CD4-positive, alpha-beta T cell (primary cell): ENCODE results near the gene SLC37A3. TPM values are rescaled to one million over a fixed set of nuclear protein-coding genes. Genes with fewer than 3 reads are reported as not detected.

ENCODE experiments used
- ATAC-seq: fragments of 200-7000 bp; cut with Tn5 transposase; one replicate; pipeline ENCODE4 v1.10.0; 2022; ENCODE audit warnings: mild to moderate bottlenecking; ENCODE audit not compliant: poor library complexity
- CTCF ChIA-PET: fragments of 350-600 bp; sonication (Branson Sonifier 250); formaldehyde crosslinking; loops from one replicate; lab custom pipeline; 2021; ENCODE audit warnings: antibody characterized with exemption, inconsistent platforms; lab: Charles Lee
- POLR2A ChIA-PET: fragments of 350-600 bp; sonication (Branson Sonifier 250); formaldehyde crosslinking; loops from one replicate; lab custom pipeline; 2021; ENCODE audit warnings: antibody characterized with exemption, inconsistent platforms; lab: Charles Lee
- DNase-seq, 14 experiments: peaks; one replicate each; pipeline ENCODE4 v3.0.0-alpha.2; 2013 to 2020; ENCODE audit warnings: mixed read lengths in 2 of 14
- H3K27ac ChIP-seq, 2 donors: one replicate each; pipeline versions ENCODE4 v1.5.1 to v1.7.0; 2013; ENCODE audit warnings: low read length in 2 of 2, low read depth in 1 of 2, mild to moderate bottlenecking in 1 of 2
- H3K27me3 ChIP-seq, 2 experiments: 1 replicate in 1 of 2; 2 replicates in 1 of 2; pipeline versions ENCODE4 v1.6.1 to v1.7.0; 2013; ENCODE audit warnings: low read length in 2 of 2, control low read depth in 1 of 2, mild to moderate bottlenecking in 1 of 2, moderate library complexity in 1 of 2; ENCODE audit not compliant: insufficient read depth in 2 of 2, control insufficient read depth in 1 of 2
- H3K36me3 ChIP-seq: one replicate; pipeline ENCODE4 v1.6.1; 2013; ENCODE audit warnings: low read length, control low read depth; ENCODE audit not compliant: insufficient read depth
- H3K4me1 ChIP-seq: one replicate; pipeline ENCODE4 v1.6.1; 2013; ENCODE audit warnings: low read length, control low read depth; ENCODE audit not compliant: insufficient read depth
- H3K4me3 ChIP-seq: one replicate; pipeline ENCODE4 v1.5.1; 2013; ENCODE audit warnings: mild to moderate bottlenecking, low read length, moderate library complexity
- H3K9me3 ChIP-seq, 2 experiments: 1 replicate in 1 of 2; 2 replicates in 1 of 2; pipeline versions ENCODE4 v1.6.1 to v1.7.0; 2013; ENCODE audit warnings: low read length in 2 of 2, mild to moderate bottlenecking in 2 of 2, control low read depth in 1 of 2, moderate library complexity in 1 of 2; ENCODE audit not compliant: control insufficient read depth in 1 of 2, insufficient read depth in 1 of 2
- H3K27ac Mint-ChIP-seq: one replicate; pipeline ENCODE4 v1.8.0; 2020; ENCODE audit warnings: mixed read lengths
- H3K27me3 Mint-ChIP-seq: one replicate; pipeline ENCODE4 v1.8.0; 2021; ENCODE audit warnings: mixed read lengths
- H3K36me3 Mint-ChIP-seq: one replicate; pipeline ENCODE4 v1.8.0; 2021; ENCODE audit warnings: low read depth, mixed read lengths
- H3K4me1 Mint-ChIP-seq: one replicate; pipeline ENCODE4 v1.8.0; 2021; ENCODE audit warnings: low read depth, mixed read lengths
- H3K4me3 Mint-ChIP-seq: one replicate; pipeline ENCODE4 v1.8.0; 2020; ENCODE audit warnings: mild to moderate bottlenecking, mixed read lengths
- H3K9me3 Mint-ChIP-seq: one replicate; pipeline ENCODE4 v1.8.0; 2020; ENCODE audit warnings: mixed read lengths
- CTCF ChIP-seq: fragments of 200-600 bp; IDR thresholded peaks from one replicate; pipeline ENCODE4 v1.8.0; 2022; ENCODE audit warnings: antibody characterized with exemption, mild to moderate bottlenecking
- intact Hi-C, 2 experiments: fragments of 100-400 bp; cut with DNase I in 1 of 2; cut with micrococcal nuclease in 1 of 2; formaldehyde crosslinking; loops; one replicate each; pipeline versions ENCODE4 v1.15.1 to v1.9.0; 2023 to 2025; cut with DNase I, micrococcal nuclease
- total RNA-seq, 174 experiments: library from RNA in 2 of 174; stranded (reverse) in 2 of 174; gene quantifications; one replicate each; pipeline ENCODE4 v1.2.3 and lab custom pipeline; 2021 to 2026

SLC37A3 gene
- total RNA-seq, 2 experiments from 2014 or later = 23.5 to 25.6 TPM

- ATAC-seq (no peak), DNase-seq (no peak)
- H3K36me3 ChIP-seq = no peaks in the 10 kb centered on the region
- H3K4me1 Mint-ChIP-seq = peaks cover 24% of the 10 kb centered on the region
- no peak overlapping the region for H3K4me3 Mint-ChIP-seq
- H3K4me1 ChIP-seq = peaks cover 34% of the 10 kb centered on the region
- no peaks in the 10 kb centered on the region for H3K9me3 ChIP-seq
- H3K27me3 ChIP-seq = no peaks in the 10 kb centered on the region
- no peaks in the 10 kb centered on the region for H3K9me3 Mint-ChIP-seq
- POLR2A ChIA-PET = interaction anchor here (0.6 to 2.0 kb wide), 3 partner anchors 9 to 18 kb away, joined by 3 to 6 read pairs (median 3); partner anchors contain the start of gene RAB19
- CTCF ChIA-PET = interaction anchor here (1.4 kb wide), 1 partner anchor 33 kb away, joined by 3 read pairs; no protein-coding TSS in a partner anchor
- TF ChIP-seq CTCF = no peak
- peaks cover 5% of the 10 kb centered on the region for H3K36me3 Mint-ChIP-seq
- intact Hi-C loops = loop anchor here in 1 of 2 experiments (10.0 kb wide), 4 partner anchors 219 to 621 kb away; partner anchors contain the start of genes BRAF, HIPK2, KDM7A and MRPS33
- no peak overlapping the region for H3K4me3 ChIP-seq
- H3K27me3 Mint-ChIP-seq = no peaks in the 10 kb centered on the region
- no peak overlapping the region for H3K27ac ChIP-seq
- H3K27ac Mint-ChIP-seq = no peak overlapping the region
Measured at GRCh38 chr7:140393756-140394306, 4.5 kb downstream of the SLC37A3 start.

GRCh38 chr7:140391634-140392033, 6.7 kb downstream of the SLC37A3 start:
- TF ChIP-seq CTCF = no peak
- no peaks in the 10 kb centered on the region for H3K27me3 ChIP-seq
- Mint-ChIP-seq H3K9me3 (no peaks in the 10 kb centered on the region), H3K4me1 (peaks cover 11% of the 10 kb centered on the region), H3K27me3 (no peaks in the 10 kb centered on the region), H3K4me3 (no peak overlapping the region), H3K36me3 (no peaks in the 10 kb centered on the region), H3K27ac (no peak overlapping the region)
- peaks cover 19% of the 10 kb centered on the region for H3K4me1 ChIP-seq
- ATAC-seq (no peak), DNase-seq (no peak)
- no peak overlapping the region for H3K27ac ChIP-seq
- ChIA-PET POLR2A (no interaction called here), CTCF (no interaction called here)
- no peak overlapping the region for H3K4me3 ChIP-seq
- H3K9me3 ChIP-seq = no peaks in the 10 kb centered on the region
- peaks cover 3% of the 10 kb centered on the region for H3K36me3 ChIP-seq
- intact Hi-C loops = loop anchor here in 1 of 2 experiments (10.0 kb wide), 4 partner anchors 217 to 623 kb away; partner anchors contain the start of genes BRAF, HIPK2, KDM7A and MRPS33

GRCh38 chr7:140390466-140391190, 7.7 kb downstream of the SLC37A3 start:
- Mint-ChIP-seq H3K4me3 (no peak overlapping the region), H3K27me3 (no peaks in the 10 kb centered on the region), H3K4me1 (peaks cover under 1% of the 10 kb centered on the region), H3K36me3 (no peaks in the 10 kb centered on the region), H3K9me3 (no peaks in the 10 kb centered on the region), H3K27ac (no peak overlapping the region)
- ATAC-seq = no peak
- Histone ChIP-seq H3K9me3 (no peaks in the 10 kb centered on the region), H3K27ac (no peak overlapping the region), H3K36me3 (peaks cover 6% of the 10 kb centered on the region), H3K27me3 (no peaks in the 10 kb centered on the region), H3K4me3 (no peak overlapping the region), H3K4me1 (peaks cover 18% of the 10 kb centered on the region)
- TF ChIP-seq CTCF = no peak
- ChIA-PET CTCF (interaction anchor here (0.5 kb wide), 1 partner anchor 1330 kb away, joined by 3 read pairs; no protein-coding TSS in a partner anchor), POLR2A (interaction anchor here (1.7 kb wide), 1 partner anchor 14 kb away, joined by 4 read pairs; no protein-coding TSS in a partner anchor)
- intact Hi-C loops = loop anchor here in 1 of 2 experiments (10.0 kb wide), 4 partner anchors 216 to 624 kb away; partner anchors contain the start of genes BRAF, HIPK2, KDM7A and MRPS33
- DNase-seq = peak in 1 of 14 experiments; percentile 27
